Astrocyte of the spinal cord (primary cell): ENCODE measurements around the gene BGLAP.

Experiments used
- DNase-seq: peaks from one replicate; pipeline ENCODE4 v3.0.0; 2011; ENCODE audit warnings: low read depth, low spot score
- H3K4me3 ChIP-seq: 2 replicates; pipeline ENCODE4 v1.5.1; 2011; ENCODE audit warnings: low read depth, mild to moderate bottlenecking, low read length, moderate library complexity
- CTCF ChIP-seq: IDR thresholded peaks from 2 replicates; pipeline ENCODE4 v1.5.1; 2012; ENCODE audit warnings: low read depth, mild to moderate bottlenecking, low read length, inconsistent platforms
- in situ Hi-C: cut with HindIII; loops from 2 replicates; pipeline ENCODE4 v1.10.0; 2017; ENCODE audit warnings: low sequenced_read_pairs

The BGLAP gene

GRCh38 chr1:156289857-156290256, 47.9 kb downstream of the BGLAP start:
- H3K4me3 ChIP-seq = no peak overlapping the region
- no peak for TF ChIP-seq CTCF
- no peak for DNase-seq
- in situ Hi-C loops = no loop called here

- in situ Hi-C loops = no loop called here
- peak; percentile 81 for DNase-seq
- H3K4me3 ChIP-seq = peak overlapping the region; percentile 60
- no peak for TF ChIP-seq CTCF
Measured at GRCh38 chr1:156291226-156292061, 49.5 kb downstream of the BGLAP start.
